BLaER1 (cell line): ENCODE results near the gene WDR93.
A peak's percentile ranks its signal among the peaks of the same experiment; 100 is the strongest.

Experiments
- H3K27ac ChIP-seq: shearing (Covaris generic); formaldehyde crosslinking; 2 replicates; pipeline ENCODE4 v1.8.1; 2022
- H3K27me3 ChIP-seq: shearing (Covaris generic); formaldehyde crosslinking; 2 replicates; pipeline ENCODE4 v1.8.1; 2022
- H3K36me3 ChIP-seq: shearing (Covaris generic); formaldehyde crosslinking; 2 replicates; pipeline ENCODE4 v1.8.1; 2022
- H3K4me1 ChIP-seq: shearing (Covaris generic); formaldehyde crosslinking; 2 replicates; pipeline ENCODE4 v1.8.1; 2022
- H3K4me2 ChIP-seq: shearing (Covaris generic); formaldehyde crosslinking; 2 replicates; pipeline ENCODE4 v1.8.1; 2022
- H3K4me3 ChIP-seq: shearing (Covaris generic); formaldehyde crosslinking; 2 replicates; pipeline ENCODE4 v1.8.1; 2022
- H3K9ac ChIP-seq: shearing (Covaris generic); formaldehyde crosslinking; 2 replicates; pipeline ENCODE4 v1.8.1; 2022
- H3K9me3 ChIP-seq: shearing (Covaris generic); formaldehyde crosslinking; 2 replicates; pipeline ENCODE4 v1.8.1; 2022
- H4K20me1 ChIP-seq: shearing (Covaris generic); formaldehyde crosslinking; 2 replicates; pipeline ENCODE4 v1.8.1; 2022
- Cebpa-rat ChIP-seq: shearing (Covaris generic); IDR thresholded peaks from 2 replicates; pipeline ENCODE4 v1.8.1; 2022

The WDR93 gene

GRCh38 chr15:89754361-89755154 is 63.9 kb downstream of the WDR93 start:
- TF ChIP-seq Cebpa-rat: no peak
- no peaks in the 10 kb centered on the region for H4K20me1 ChIP-seq
- H3K4me1 ChIP-seq: peaks cover 22% of the 10 kb centered on the region
- H3K9me3 ChIP-seq: no peaks in the 10 kb centered on the region
- no peak overlapping the region for H3K4me2 ChIP-seq
- H3K4me3 ChIP-seq: no peak overlapping the region
- H3K27me3 ChIP-seq: peaks cover 9% of the 10 kb centered on the region
- H3K36me3 ChIP-seq: no peaks in the 10 kb centered on the region
- no peak overlapping the region for H3K9ac ChIP-seq
- no peak overlapping the region for H3K27ac ChIP-seq

GRCh38 chr15:89755701-89756100 is 65.1 kb downstream of the WDR93 start:
- H3K27me3 ChIP-seq: no peaks in the 10 kb centered on the region
- no peak for TF ChIP-seq Cebpa-rat
- no peaks in the 10 kb centered on the region for H3K9me3 ChIP-seq
- no peak overlapping the region for H3K9ac ChIP-seq
- H3K4me2 ChIP-seq: peak overlapping the region; percentile 34; the same call in 1 of the 2 replicates
- H3K36me3 ChIP-seq: no peaks in the 10 kb centered on the region
- no peak overlapping the region for H3K27ac ChIP-seq
- H4K20me1 ChIP-seq: no peaks in the 10 kb centered on the region
- no peak overlapping the region for H3K4me3 ChIP-seq
- H3K4me1 ChIP-seq: peaks cover 15% of the 10 kb centered on the region

GRCh38 chr15:89756897-89757296 is 66.3 kb downstream of the WDR93 start:
- no peaks in the 10 kb centered on the region for H3K27me3 ChIP-seq
- H3K27ac ChIP-seq: no peak overlapping the region
- H3K9me3 ChIP-seq: no peaks in the 10 kb centered on the region
- no peaks in the 10 kb centered on the region for H3K36me3 ChIP-seq
- no peak overlapping the region for H3K4me3 ChIP-seq
- peaks cover 16% of the 10 kb centered on the region for H3K4me1 ChIP-seq
- TF ChIP-seq Cebpa-rat: no peak
- H4K20me1 ChIP-seq: no peaks in the 10 kb centered on the region
- H3K4me2 ChIP-seq: no peak overlapping the region
- no peak overlapping the region for H3K9ac ChIP-seq

- Histone ChIP-seq H3K27me3 (no peaks in the 10 kb centered on the region), H3K36me3 (no peaks in the 10 kb centered on the region), H3K9me3 (no peaks in the 10 kb centered on the region), H3K4me2 (no peak overlapping the region), H3K4me3 (no peak overlapping the region), H3K4me1 (peaks cover 16% of the 10 kb centered on the region), H3K27ac (no peak overlapping the region), H4K20me1 (no peaks in the 10 kb centered on the region), H3K9ac (no peak overlapping the region)
- TF ChIP-seq Cebpa-rat: no peak
Measured at GRCh38 chr15:89758283-89758682, 67.7 kb downstream of the WDR93 start.

- Histone ChIP-seq H3K4me2 (no peak overlapping the region), H3K27me3 (no peaks in the 10 kb centered on the region), H3K9me3 (no peaks in the 10 kb centered on the region), H3K9ac (no peak overlapping the region), H3K27ac (no peak overlapping the region), H3K4me1 (peaks cover 16% of the 10 kb centered on the region), H4K20me1 (no peaks in the 10 kb centered on the region), H3K36me3 (no peaks in the 10 kb centered on the region), H3K4me3 (no peak overlapping the region)
- TF ChIP-seq Cebpa-rat: no peak
Measured at GRCh38 chr15:89758981-89759380, 68.4 kb downstream of the WDR93 start.

- Histone ChIP-seq H3K27me3 (no peaks in the 10 kb centered on the region), H3K4me2 (no peak overlapping the region), H3K27ac (no peak overlapping the region), H4K20me1 (no peaks in the 10 kb centered on the region), H3K36me3 (no peaks in the 10 kb centered on the region), H3K9ac (no peak overlapping the region), H3K4me3 (no peak overlapping the region), H3K4me1 (peaks cover 16% of the 10 kb centered on the region), H3K9me3 (no peaks in the 10 kb centered on the region)
- TF ChIP-seq Cebpa-rat: no peak
Measured at GRCh38 chr15:89759835-89760234, 69.2 kb downstream of the WDR93 start.

- Histone ChIP-seq H3K4me2 (no peak overlapping the region), H3K27ac (no peak overlapping the region), H3K9me3 (no peaks in the 10 kb centered on the region), H3K4me3 (no peak overlapping the region), H3K9ac (no peak overlapping the region), H3K4me1 (peaks cover 16% of the 10 kb centered on the region), H3K27me3 (no peaks in the 10 kb centered on the region), H4K20me1 (no peaks in the 10 kb centered on the region), H3K36me3 (no peaks in the 10 kb centered on the region)
- no peak for TF ChIP-seq Cebpa-rat
Measured at GRCh38 chr15:89760303-89761008, 69.8 kb downstream of the WDR93 start.

GRCh38 chr15:89761009-89761831 is 70.6 kb downstream of the WDR93 start:
- peak overlapping the region; percentile 15 for H3K4me2 ChIP-seq
- no peak for TF ChIP-seq Cebpa-rat
- no peak overlapping the region for H3K4me3 ChIP-seq
- H3K9ac ChIP-seq: no peak overlapping the region
- no peak overlapping the region for H3K27ac ChIP-seq
- no peaks in the 10 kb centered on the region for H4K20me1 ChIP-seq
- H3K36me3 ChIP-seq: no peaks in the 10 kb centered on the region
- peaks cover 11% of the 10 kb centered on the region for H3K4me1 ChIP-seq
- H3K27me3 ChIP-seq: no peaks in the 10 kb centered on the region
- H3K9me3 ChIP-seq: no peaks in the 10 kb centered on the region

- Histone ChIP-seq H3K27ac (no peak overlapping the region), H3K4me3 (no peak overlapping the region), H3K4me1 (peaks cover 9% of the 10 kb centered on the region), H3K9ac (no peak overlapping the region), H3K36me3 (no peaks in the 10 kb centered on the region), H4K20me1 (no peaks in the 10 kb centered on the region), H3K9me3 (no peaks in the 10 kb centered on the region), H3K27me3 (no peaks in the 10 kb centered on the region), H3K4me2 (no peak overlapping the region)
- TF ChIP-seq Cebpa-rat: no peak
Measured at GRCh38 chr15:89761929-89762328, 71.3 kb downstream of the WDR93 start.
